Panc1 (cell line): ENCODE measurements around the gene MXRA5. TPM values are rescaled to one million over a fixed set of nuclear protein-coding genes. Genes with fewer than 3 reads are reported as not detected.

ENCODE experiments used
- ATAC-seq: fragments of 200-7000 bp; cut with Tn5 transposase; 2 replicates; pipeline ENCODE4 v1.9.1; 2020; ENCODE audit warnings: mild to moderate bottlenecking, moderate library complexity
- BruUV-seq: library from RNA; stranded (reverse); fragments of 400-500 nt; replicated peaks from 2 replicates; lab custom pipeline; 2021; lab: Mats Ljungman, UMichigan
- CTCF ChIA-PET: fragments of 300-600 bp; sonication (Branson Sonifier 250); formaldehyde crosslinking; loops from one replicate; lab custom pipeline; 2022; ENCODE audit warnings: antibody characterized with exemption; lab: Charles Lee
- POLR2A ChIA-PET: fragments of 300-600 bp; sonication (Branson Sonifier 250); formaldehyde crosslinking; loops from one replicate; lab custom pipeline; 2022; ENCODE audit warnings: antibody characterized with exemption; lab: Charles Lee
- DNase-seq: peaks from one replicate; pipeline ENCODE4 v3.0.0-alpha.2; 2010; ENCODE audit warnings: low read depth, low spot score
- H3K27ac ChIP-seq: 2 replicates; pipeline ENCODE4 v1.5.1; 2011; ENCODE audit warnings: mild to moderate bottlenecking, low read length, inconsistent platforms
- H3K27me3 ChIP-seq: fragments of 200-500 bp; sonication (Bioruptor generic); 2 replicates; pipeline ENCODE4 v1.6.0; 2014; ENCODE audit warnings: low read length, inconsistent platforms; ENCODE audit not compliant: control insufficient read depth, insufficient read depth
- H3K36me3 ChIP-seq: fragments of 200-500 bp; sonication (Bioruptor generic); 2 replicates; pipeline ENCODE4 v1.5.1; 2014; ENCODE audit warnings: inconsistent platforms, mild to moderate bottlenecking, low read length, moderate library complexity; ENCODE audit not compliant: control insufficient read depth, insufficient read depth
- H3K4me1 ChIP-seq: 2 replicates; pipeline ENCODE4 v1.5.1; 2011; ENCODE audit warnings: inconsistent platforms, mild to moderate bottlenecking, low read length, moderate library complexity; ENCODE audit not compliant: control insufficient read depth, insufficient read depth
- H3K4me3 ChIP-seq, 2 experiments: 2 replicates each; pipeline ENCODE4 v1.5.1; 2011 to 2012; ENCODE audit warnings: low read depth in 2 of 2, low read length in 2 of 2, mild to moderate bottlenecking in 2 of 2, inconsistent platforms in 1 of 2, moderate library complexity in 1 of 2
- H3K9me3 ChIP-seq: fragments of 200-500 bp; sonication (Bioruptor generic); 2 replicates; pipeline ENCODE4 v1.5.1; 2014; ENCODE audit warnings: low read depth, mild to moderate bottlenecking, inconsistent platforms, low read length, moderate library complexity; ENCODE audit not compliant: control insufficient read depth, insufficient read depth
- POLR2AphosphoS5 ChIP-seq: IDR thresholded peaks from 2 replicates; pipeline ENCODE4 v1.6.1; 2012; ENCODE audit warnings: mild to moderate bottlenecking, low read depth, low read length, moderate library complexity
- SIN3A ChIP-seq: IDR thresholded peaks from 2 replicates; pipeline ENCODE4 v1.6.1; 2012; ENCODE audit warnings: low read depth, mild to moderate bottlenecking, low read length, moderate library complexity, borderline replicate concordance; ENCODE audit not compliant: insufficient read depth
- TCF7L2 ChIP-seq: IDR thresholded peaks from 2 replicates; pipeline ENCODE4 v1.6.1; 2011; ENCODE audit warnings: mild to moderate bottlenecking, low read depth, low read length, inconsistent platforms
- in situ Hi-C: cut with HindIII; loops from 2 replicates; pipeline ENCODE4 v1.10.0; 2016; ENCODE audit warnings: low sequenced_read_pairs, low pct_unique_long_range_greater_than_20kb
- intact Hi-C: fragments of 100-400 bp; cut with micrococcal nuclease; formaldehyde crosslinking; loops from one replicate; pipeline ENCODE4 v1.10.0; 2022; ENCODE audit not compliant: unreplicated experiment
- total RNA-seq: library from RNA; stranded (reverse); gene quantifications from one replicate; pipeline ENCODE4 v1.2.1, GENCODE V29; 2021; ENCODE audit not compliant: unreplicated experiment
- TF ChIP-seq, protein P1 (sequence below), 2 experiments: IDR thresholded peaks; 2 replicates each; pipeline ENCODE4 v1.6.1; 2011 to 2012; ENCODE audit warnings: low read depth in 2 of 2, control low read depth in 1 of 2, low read length in 1 of 2, mild to moderate bottlenecking in 1 of 2, moderate library complexity in 1 of 2; ENCODE audit not compliant: insufficient read depth in 1 of 2
- TF ChIP-seq, protein P2 (sequence below): fragments of 450-650 bp; IDR thresholded peaks from 2 replicates; pipeline ENCODE4 v1.5.1; 2017; ENCODE audit warnings: mild to moderate bottlenecking

Gene MXRA5
- total RNA-seq, 1 experiment from 2014 or later = 14.2 TPM

DNA sequence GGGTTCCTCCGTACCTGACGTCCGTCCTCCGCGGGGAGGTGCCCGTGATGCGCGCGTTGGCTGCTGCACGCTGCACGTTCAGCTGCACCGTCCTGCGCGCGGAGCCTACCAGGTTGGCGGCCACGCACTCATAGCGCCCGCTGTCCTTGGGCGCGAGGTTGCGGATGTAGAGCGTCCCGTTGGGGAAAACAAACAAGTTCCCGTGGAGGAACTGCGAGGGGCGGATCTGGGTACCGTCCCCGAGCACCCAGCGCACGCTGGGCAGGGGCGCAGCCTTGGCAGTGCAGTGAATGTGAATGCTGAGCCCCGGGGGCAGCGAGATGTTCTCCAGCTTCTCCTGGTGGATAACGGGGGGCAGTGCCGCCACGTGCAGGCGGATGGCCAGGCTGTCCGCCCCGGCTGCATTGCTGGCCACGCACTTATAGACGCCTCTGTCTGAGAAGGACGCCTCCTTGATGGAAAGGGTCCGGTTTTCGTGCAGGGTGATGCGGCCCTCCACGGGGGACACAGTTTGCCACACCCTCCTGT, 29.2 kb downstream of the MXRA5 start:
- CTCF ChIA-PET = no interaction called here
- no peak overlapping the region for H3K4me3 ChIP-seq
- H3K27me3 ChIP-seq = no peaks in the 10 kb centered on the region
- no peak for ATAC-seq
- H3K4me1 ChIP-seq = no peaks in the 10 kb centered on the region
- no peak for TF ChIP-seq SIN3A
- TF ChIP-seq, protein P1, sequence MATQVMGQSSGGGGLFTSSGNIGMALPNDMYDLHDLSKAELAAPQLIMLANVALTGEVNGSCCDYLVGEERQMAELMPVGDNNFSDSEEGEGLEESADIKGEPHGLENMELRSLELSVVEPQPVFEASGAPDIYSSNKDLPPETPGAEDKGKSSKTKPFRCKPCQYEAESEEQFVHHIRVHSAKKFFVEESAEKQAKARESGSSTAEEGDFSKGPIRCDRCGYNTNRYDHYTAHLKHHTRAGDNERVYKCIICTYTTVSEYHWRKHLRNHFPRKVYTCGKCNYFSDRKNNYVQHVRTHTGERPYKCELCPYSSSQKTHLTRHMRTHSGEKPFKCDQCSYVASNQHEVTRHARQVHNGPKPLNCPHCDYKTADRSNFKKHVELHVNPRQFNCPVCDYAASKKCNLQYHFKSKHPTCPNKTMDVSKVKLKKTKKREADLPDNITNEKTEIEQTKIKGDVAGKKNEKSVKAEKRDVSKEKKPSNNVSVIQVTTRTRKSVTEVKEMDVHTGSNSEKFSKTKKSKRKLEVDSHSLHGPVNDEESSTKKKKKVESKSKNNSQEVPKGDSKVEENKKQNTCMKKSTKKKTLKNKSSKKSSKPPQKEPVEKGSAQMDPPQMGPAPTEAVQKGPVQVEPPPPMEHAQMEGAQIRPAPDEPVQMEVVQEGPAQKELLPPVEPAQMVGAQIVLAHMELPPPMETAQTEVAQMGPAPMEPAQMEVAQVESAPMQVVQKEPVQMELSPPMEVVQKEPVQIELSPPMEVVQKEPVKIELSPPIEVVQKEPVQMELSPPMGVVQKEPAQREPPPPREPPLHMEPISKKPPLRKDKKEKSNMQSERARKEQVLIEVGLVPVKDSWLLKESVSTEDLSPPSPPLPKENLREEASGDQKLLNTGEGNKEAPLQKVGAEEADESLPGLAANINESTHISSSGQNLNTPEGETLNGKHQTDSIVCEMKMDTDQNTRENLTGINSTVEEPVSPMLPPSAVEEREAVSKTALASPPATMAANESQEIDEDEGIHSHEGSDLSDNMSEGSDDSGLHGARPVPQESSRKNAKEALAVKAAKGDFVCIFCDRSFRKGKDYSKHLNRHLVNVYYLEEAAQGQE (IDR thresholded peaks at IDR 0.05; ENCODE audit: insufficient read depth in 1 of 2, low read depth in 2 of 2, low read length in 1 of 2) = no peak
- TF ChIP-seq, protein P2, sequence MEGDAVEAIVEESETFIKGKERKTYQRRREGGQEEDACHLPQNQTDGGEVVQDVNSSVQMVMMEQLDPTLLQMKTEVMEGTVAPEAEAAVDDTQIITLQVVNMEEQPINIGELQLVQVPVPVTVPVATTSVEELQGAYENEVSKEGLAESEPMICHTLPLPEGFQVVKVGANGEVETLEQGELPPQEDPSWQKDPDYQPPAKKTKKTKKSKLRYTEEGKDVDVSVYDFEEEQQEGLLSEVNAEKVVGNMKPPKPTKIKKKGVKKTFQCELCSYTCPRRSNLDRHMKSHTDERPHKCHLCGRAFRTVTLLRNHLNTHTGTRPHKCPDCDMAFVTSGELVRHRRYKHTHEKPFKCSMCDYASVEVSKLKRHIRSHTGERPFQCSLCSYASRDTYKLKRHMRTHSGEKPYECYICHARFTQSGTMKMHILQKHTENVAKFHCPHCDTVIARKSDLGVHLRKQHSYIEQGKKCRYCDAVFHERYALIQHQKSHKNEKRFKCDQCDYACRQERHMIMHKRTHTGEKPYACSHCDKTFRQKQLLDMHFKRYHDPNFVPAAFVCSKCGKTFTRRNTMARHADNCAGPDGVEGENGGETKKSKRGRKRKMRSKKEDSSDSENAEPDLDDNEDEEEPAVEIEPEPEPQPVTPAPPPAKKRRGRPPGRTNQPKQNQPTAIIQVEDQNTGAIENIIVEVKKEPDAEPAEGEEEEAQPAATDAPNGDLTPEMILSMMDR = no peak
- no peak for TF ChIP-seq TCF7L2
- TF ChIP-seq POLR2AphosphoS5 = no peak
- BruUV-seq = no TSS peak
- in situ Hi-C loops = no loop called here
- H3K27ac ChIP-seq = no peak overlapping the region
- no peaks in the 10 kb centered on the region for H3K36me3 ChIP-seq
- H3K9me3 ChIP-seq = no peaks in the 10 kb centered on the region
- DNase-seq = no peak
- POLR2A ChIA-PET = no interaction called here
- intact Hi-C loops = no loop called here

- POLR2A ChIA-PET = no interaction called here
- ATAC-seq = no peak
- in situ Hi-C loops = no loop called here
Measured at GRCh38 chrX:3312109-3312508, 34.3 kb downstream of the MXRA5 start.

More at GRCh38 chrX:3312109-3312508, 34.3 kb downstream of the MXRA5 start:
- Histone ChIP-seq H3K27me3 (no peaks in the 10 kb centered on the region), H3K36me3 (no peaks in the 10 kb centered on the region), H3K27ac (no peak overlapping the region), H3K4me1 (no peaks in the 10 kb centered on the region), H3K4me3 (no peak overlapping the region), H3K9me3 (no peaks in the 10 kb centered on the region)
- CTCF ChIA-PET = no interaction called here
- intact Hi-C loops = no loop called here
- TF ChIP-seq, protein P1 (IDR thresholded peaks at IDR 0.05; ENCODE audit: insufficient read depth in 1 of 2, low read depth in 2 of 2, low read length in 1 of 2) = no peak
- TF ChIP-seq TCF7L2 = no peak
- TF ChIP-seq POLR2AphosphoS5 = no peak
- no peak for TF ChIP-seq SIN3A
- TF ChIP-seq, protein P2 = no peak
- no peak for DNase-seq
- no TSS peak for BruUV-seq
